T-helper 22 cell (primary cell): ENCODE results near the gene RPS15.
A peak's percentile ranks its signal among the peaks of the same experiment; 100 is the strongest.
"Not testable (repeated sequence)": the region's sequence is repeated elsewhere in the genome, so short reads cannot be mapped to it uniquely, and the experiment has no call there.

Source experiments
- DNase-seq: peaks from one replicate; pipeline ENCODE4 v3.0.0-alpha.2; 2020; ENCODE audit warnings: low read depth

The RPS15 gene

GRCh38 chr19:1470305-1471009, 32.3 kb downstream of the RPS15 start:
- peak; percentile 52 for DNase-seq

DNA sequence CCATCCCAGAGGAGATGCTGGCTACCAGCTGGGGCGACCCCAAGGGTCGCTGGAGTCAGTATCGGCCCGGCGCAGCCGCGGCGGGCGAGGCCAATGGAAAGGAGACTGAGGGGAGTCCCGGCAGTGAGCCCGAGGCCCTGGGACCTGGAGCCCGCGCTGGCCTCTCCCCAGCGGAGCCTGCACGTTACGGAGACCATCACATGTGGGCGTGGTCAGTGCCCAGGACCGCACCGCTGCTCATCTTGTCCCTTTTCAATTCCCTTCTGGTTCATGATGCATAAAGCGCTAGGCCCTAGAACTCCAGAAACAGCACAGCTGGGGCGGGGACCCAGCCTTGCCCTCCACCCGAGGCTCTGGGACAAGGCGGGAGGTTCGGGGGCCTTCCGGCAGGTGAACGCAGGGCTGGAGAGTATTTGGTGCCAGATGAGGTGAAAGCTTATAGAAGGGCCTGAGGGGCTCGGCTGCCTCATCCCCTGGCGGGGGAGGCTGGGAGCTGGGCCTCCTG, 32.9 kb downstream of the RPS15 start:
- DNase-seq, result no peak

DNA sequence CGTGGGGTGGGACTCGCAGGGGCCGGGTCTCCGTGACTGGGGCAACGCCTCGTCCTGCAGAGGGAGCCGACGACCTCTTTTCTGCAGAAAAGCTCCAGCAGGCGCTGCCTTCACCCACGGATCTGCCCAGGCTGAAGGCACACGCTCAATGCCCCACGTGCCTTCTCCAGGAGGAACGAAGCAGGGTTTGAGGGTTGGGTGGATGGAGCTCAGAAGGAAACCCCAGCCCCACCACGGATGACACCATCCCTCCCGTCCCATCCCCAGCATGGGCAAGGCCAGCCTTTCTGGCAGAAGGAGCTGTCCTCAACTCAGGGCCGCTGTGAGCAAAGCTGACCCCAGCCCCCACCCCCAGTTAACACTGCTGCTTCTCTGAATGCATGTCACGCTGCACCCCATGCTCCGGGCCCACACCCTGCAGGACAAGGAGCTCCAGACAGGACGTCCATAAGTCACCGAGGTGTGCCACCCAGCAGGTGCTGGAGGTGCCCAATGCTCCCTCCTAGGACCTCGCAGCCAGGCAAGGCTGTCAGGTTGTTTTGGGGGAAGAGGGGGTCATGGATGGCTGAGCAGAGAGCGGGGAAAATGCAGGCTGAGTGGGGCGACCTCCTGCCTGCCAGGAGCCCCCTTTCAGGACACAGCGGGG, 33.4 kb downstream of the RPS15 start:
- no peak for DNase-seq

GRCh38 chr19:1472231-1473084, 34.3 kb downstream of the RPS15 start:
- DNase-seq, result no peak

DNA sequence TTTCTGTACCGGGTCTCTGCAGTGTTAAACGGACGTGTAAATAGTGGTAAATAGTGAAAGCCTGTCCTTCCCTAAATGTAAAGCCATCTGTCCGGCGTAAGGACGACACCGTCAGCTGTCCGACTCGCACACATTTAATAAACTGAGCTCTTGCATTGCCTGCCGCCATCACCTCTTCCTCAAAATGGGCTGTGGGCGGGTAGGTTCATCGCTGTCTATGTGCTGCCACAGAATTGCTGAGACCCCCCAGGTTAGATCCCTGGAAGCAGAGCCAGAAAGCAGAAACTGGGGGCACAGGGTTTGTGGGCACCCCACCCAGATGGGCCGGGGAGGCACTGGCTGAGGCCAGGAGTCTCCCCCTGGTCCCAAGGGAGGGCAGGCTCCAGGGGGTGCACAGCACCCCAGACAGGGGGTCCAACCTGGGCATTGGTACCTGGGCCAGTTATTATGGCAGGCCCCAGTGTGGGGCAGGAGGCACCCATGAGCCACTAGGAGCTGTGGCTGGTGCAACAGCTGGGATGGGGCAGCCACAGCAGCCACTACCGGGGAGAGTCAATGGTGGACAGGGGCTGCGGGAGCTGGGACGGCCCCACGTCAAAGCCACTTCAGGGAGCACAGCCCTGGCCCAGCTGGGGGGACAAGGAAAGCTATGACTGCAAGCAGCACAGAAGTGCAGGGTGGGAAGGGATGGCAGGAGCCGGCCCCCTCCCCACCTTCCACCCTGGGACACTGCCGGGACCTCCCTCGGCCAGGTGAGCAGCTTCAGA, 35.1 kb downstream of the RPS15 start:
- no peak for DNase-seq

- DNase-seq, result no peak
Observed at GRCh38 chr19:1474011-1474764, 36.0 kb downstream of the RPS15 start.

DNA sequence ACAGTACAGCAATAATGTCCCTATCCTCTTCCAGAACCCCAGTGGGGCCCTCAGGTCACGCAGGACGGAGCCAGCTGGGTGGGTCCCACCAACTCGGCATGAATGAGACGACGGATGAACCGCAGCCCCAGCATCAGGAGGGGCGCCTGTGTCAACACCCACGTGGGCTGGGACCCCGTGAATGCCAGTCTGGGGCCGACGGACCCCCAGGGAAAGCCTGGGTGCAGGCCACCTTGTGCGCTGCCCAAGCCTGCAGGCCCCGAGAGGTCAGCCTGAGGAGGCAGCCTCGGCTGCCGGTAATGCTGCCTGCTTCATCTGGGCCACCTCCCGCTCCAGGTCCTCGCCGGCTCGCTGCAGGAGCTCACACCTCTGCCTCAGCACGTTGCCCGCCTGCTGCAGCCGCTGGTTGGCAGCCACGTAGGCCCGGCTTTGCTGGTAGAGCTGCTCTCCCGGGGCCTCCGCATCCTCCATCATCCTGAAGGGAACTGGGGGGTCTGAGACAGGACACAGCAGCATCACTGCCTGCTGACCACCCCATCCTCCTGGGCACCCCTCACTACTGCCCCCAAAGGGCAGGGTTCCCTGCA, 36.7 kb downstream of the RPS15 start:
- DNase-seq, result no peak

DNA sequence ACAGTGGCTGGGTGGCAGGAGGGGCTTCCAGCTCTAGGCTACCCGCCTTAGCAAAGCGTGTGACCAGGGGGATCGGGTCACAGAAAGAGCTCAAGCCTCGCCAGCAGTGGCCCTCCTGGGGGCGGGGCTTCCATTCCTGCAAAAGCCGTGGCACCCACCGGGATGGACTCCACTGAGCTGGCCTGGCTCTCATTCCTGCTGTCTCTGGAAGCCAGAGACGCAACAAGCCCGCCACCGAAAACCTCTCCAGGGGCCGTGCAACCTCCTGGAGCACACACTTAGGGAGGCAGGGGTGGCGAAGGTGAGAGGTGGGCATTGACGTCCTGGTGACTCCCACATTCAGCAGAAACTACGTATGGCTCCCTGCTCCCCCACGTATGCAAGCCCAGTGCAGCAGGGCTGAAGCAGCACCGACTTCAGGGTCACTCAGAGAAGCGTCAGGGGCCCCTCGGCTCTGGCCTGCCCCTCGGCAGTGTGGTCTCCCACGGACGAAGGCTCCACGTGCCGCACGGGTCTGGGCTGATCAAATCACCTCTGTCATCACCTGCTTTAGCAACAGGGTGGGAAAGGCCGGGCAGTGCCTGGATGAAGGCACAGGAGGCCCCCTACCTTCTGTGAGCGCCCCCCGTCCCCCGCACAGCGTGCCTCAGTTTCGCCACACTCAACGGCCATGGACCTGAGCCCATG, 37.7 kb downstream of the RPS15 start:
- no peak for DNase-seq

DNA sequence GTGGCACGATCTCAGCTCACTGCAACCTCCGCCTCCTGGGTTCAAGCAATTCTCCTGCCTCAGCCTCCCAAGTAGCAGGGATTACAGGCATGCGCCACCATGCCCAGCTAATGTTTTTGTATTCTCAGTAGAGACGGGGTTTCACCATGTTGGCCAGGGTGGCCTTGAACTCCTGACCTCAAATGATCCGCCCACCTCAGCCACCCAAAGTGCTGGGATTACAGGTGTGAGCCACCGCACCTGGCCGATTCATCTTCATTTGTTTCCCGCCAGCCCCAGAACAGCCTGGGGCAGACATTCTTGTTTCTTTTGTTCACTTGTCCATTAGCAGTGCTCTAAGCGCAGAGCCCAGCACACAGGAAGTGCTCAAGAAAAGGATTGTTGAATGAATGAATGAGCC, 38.9 kb downstream of the RPS15 start:
- DNase-seq, result not testable (repeated sequence)

DNA sequence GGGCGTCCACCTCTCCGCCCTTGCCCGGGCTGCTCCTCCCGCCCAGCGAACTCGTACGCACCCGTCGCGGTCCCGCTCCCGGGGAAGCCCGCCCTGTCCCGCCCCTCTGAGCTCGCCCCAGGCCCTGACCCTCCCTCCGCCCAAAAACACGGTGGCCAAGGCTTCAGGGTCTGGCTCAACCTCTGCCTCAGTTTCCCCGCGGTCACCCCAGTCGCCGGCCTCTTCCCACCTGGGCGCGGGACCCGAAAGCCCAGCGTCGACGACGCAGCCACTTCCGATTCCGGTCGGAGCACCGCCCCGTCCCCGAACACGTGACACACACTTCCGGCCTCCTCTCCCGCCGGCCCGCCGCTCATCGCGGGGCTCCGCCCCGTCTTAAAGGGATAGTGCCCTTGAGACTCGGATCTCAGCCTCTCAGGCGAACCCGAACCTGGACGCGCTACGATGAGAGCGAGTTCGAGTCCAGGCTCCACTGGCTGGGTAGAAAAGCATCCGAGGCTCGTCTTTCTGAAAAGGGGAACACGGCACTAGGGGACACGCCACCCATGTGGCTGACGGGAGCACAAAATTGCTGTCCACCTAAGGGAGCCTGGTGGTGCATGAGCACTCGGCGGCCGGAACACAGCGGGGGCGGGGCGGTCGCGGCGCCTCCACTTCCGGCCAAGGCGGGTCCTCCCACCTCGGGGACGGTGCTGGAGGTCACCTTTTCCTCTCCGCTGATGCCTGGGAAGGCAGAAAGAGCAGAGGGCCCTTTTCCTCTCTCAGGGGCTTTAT, 40.9 kb downstream of the RPS15 start, which contains the start of gene C19orf25:
Gene C19orf25 (minus strand): TSS at position 282 of the 774 bp plus-strand sequence. CDS start 312 bp downstream, outside the sequence.
- DNase-seq, result peak; percentile 80

DNA sequence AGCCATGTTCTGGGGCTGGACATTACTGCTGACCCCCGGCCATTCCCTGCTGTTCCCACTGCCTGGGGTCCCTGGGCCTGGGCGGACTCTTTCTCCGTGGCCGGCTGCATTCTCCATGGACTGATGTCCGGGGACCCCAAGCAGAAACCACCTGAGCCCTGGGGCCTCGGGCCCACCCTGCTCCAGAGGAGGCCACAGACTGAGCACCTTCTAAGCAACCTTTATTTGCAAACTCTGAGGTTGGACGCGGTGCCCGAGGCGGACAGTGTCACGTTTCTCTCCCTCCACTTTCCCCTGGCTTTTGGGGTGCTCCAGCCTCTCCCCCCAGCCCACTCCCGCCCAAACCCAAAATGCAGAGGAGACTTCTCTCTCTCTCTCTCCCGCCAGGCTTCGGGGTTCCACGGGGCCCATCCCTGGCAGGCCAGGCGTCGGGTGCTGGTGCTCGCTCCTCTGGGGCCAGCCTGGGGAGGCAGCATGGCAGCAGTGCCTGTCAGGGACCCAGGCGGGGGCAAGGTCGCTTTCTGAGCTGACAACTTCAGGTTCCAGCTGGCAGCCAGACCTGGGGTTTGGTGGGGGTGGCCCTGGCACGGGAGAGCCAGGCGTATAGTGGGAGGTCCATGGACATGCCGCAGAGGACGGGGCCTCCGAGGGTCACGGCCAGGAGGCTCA, 43.2 kb downstream of the RPS15 start:
- DNase-seq, result no peak

DNA sequence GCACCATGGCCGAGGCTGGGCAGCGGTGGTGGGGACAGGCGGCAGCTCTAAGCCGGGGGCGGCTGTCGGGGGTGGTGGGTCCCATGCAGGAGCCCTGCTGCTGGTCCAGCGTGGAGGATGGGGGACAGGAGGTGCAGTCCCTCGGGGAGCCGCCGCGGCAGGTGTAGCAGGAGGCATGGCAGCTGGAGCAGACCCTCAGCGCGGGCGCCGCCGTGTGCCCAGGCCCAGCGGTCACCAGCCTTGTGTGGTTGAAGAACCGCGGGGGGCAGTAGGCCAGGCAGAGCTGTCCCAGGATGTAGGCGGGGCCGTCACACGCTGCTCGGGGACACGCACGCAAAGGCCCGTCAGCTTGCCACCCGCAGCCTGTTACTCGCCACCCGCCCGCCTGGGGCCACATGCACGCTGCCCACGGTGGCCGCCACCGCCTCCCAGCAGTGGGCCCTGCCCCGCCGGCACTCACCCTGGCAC, 43.7 kb downstream of the RPS15 start:
- DNase-seq, result no peak

DNA sequence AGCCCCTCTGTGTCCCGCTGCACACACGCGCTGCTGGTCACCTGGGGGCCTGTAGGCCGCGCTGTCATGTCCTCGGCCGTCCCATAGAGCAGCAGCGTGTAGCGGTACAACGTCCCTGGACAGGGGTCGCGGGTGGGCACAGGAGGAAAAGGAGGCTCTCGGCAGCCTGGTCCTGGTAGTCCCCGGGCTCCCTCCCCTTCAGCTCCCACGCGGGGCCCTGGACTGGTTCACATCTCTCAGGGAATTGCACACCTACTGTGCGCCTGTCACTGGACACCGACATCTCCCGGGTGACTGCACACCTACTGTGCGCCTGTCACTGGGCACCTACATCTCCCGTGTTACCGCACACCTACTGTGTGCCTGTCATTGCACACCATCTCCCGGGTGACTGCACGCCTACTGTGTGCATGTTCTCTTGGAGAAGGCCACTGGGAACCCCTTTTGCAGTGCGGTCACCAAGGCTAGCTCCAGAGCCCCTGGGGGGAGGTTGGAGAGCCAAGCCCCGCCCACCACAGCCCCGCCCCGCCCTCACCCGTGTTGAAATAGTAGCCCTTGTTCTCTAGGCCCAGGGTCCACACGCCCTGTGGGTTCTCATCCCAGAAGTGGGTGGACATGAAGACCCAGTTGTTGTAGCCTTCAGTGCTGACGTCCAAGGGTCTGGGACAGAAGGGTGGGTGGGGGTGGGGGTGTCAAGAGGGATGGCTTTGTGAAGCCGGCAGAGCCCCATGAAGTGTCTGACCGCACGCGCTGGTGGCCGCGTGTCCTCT, 44.4 kb downstream of the RPS15 start:
- DNase-seq, result no peak

GRCh38 chr19:1483131-1483978, 45.2 kb downstream of the RPS15 start:
- no peak for DNase-seq

DNA sequence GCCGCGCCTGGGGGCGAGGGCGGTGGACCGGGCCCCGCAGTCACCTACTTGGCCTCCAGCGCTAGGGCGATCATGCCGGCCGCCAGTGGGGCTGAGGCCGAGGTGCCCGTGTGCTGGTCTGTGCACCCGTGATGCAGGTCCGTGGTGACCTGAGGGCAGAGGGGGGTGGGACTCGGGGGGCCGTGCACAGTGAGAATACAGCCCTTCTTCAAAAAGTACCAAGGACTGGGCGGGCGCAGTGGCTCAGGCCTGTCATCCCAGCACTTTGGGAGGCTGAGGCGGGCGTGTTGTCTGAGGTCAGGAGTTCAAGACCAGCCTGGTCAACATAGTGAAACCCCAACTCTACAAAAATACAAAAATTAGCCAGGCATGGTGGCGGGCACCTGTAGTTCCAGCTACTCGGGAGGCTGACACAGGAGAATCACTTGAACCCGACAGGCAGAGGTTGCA, 45.8 kb downstream of the RPS15 start:
- no peak for DNase-seq

- DNase-seq, result no peak
Observed at GRCh38 chr19:1486720-1487575, 48.8 kb downstream of the RPS15 start.
